ENCODE results near the gene OVOL1.

DNA sequence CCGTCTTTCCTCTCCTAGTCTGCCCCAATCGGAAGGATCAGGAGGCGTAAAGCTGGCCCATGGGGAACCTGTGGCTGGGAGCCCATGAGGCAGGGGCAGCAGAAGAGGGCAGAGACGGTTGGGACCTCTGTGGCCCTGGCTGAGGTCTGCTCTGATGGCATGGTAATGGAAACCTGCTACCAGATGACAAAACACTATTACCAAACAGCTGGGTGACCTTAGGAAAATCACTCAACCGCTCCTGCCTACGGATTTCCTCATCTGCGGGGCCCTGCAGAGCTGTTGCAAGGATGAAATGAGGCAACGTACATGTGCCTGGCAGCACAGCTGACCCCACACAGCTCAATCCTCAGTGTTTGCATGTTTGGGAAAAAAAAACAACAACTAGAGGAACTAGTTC lies 10.7 kb upstream of the OVOL1 start:
- TF ChIP-seq POLR2A (IDR thresholded peaks at IDR 0.05) = peak in 1 of 4 donors; percentile 48
- peak; percentile 80 to 84 for TF ChIP-seq POLR2AphosphoS5 (IDR thresholded peaks at IDR 0.05)

Data from upper lobe of left lung (tissue), 4 donors.